ENCODE results near the gene DDX50.

DNA sequence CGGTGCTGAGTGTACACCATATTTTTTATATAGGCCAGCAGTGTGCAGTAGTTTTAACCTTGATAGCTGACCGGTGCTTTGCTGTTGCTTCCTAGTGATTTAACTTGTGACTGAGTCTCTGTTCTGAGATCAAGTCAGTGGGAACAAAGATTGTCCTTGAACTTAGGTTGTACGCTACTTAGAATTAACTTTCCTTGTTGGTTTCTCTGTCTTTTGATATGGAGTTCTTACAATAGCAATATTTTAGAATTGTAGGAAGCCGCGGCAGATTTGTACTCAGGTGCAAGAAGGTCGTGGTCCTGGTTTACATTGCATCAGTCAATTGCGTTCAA, 56.1 kb downstream of the DDX50 start:
- TF ChIP-seq, protein P1, sequence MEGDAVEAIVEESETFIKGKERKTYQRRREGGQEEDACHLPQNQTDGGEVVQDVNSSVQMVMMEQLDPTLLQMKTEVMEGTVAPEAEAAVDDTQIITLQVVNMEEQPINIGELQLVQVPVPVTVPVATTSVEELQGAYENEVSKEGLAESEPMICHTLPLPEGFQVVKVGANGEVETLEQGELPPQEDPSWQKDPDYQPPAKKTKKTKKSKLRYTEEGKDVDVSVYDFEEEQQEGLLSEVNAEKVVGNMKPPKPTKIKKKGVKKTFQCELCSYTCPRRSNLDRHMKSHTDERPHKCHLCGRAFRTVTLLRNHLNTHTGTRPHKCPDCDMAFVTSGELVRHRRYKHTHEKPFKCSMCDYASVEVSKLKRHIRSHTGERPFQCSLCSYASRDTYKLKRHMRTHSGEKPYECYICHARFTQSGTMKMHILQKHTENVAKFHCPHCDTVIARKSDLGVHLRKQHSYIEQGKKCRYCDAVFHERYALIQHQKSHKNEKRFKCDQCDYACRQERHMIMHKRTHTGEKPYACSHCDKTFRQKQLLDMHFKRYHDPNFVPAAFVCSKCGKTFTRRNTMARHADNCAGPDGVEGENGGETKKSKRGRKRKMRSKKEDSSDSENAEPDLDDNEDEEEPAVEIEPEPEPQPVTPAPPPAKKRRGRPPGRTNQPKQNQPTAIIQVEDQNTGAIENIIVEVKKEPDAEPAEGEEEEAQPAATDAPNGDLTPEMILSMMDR (IDR thresholded peaks at IDR 0.05; ENCODE audit: low read depth, low read length), result no peak
- TF ChIP-seq MYC (IDR thresholded peaks at IDR 0.05; ENCODE audit: low read depth, low read length), result no peak
